GM12891 (cell line): ENCODE results near the gene THBD.
"Not testable (repeated sequence)": the region's sequence is repeated elsewhere in the genome, so short reads cannot be mapped to it uniquely, and the experiment has no call there.

Experiments used
- DNase-seq: peaks from one replicate; pipeline ENCODE4 v3.0.0; 2011; ENCODE audit warnings: low spot score; ENCODE audit not compliant: insufficient read length
- FAIRE-seq: peaks from 2 replicates; lab custom pipeline; 2011; peaks lifted over from hg19 to GRCh38; lab: Jason Lieb, UNC
- PAX5 ChIP-seq: IDR thresholded peaks from 2 replicates; pipeline ENCODE4 v1.6.1; 2011; ENCODE audit warnings: low read length, moderate library complexity, mild to moderate bottlenecking; ENCODE audit not compliant: insufficient read depth, severe bottlenecking
- POLR2A ChIP-seq: IDR thresholded peaks from 2 replicates; pipeline ENCODE4 v1.6.1; 2011; ENCODE audit warnings: low read depth, low read length, control low read depth
- POLR2AphosphoS5 ChIP-seq: IDR thresholded peaks from 2 replicates; pipeline ENCODE4 v1.6.1; 2011; ENCODE audit warnings: low read depth, low read length, control low read depth
- POU2F2 ChIP-seq: IDR thresholded peaks from 2 replicates; pipeline ENCODE4 v1.6.1; 2011; ENCODE audit warnings: low read depth, mild to moderate bottlenecking, control low read depth, low read length, moderate library complexity
- SPI1 ChIP-seq: IDR thresholded peaks from 2 replicates; pipeline ENCODE4 v1.6.1; 2011; ENCODE audit warnings: low read depth, low read length, control low read depth
- TAF1 ChIP-seq: IDR thresholded peaks from 2 replicates; pipeline ENCODE4 v1.6.1; 2011; ENCODE audit warnings: low read depth, low read length, control low read depth

Gene THBD

DNA sequence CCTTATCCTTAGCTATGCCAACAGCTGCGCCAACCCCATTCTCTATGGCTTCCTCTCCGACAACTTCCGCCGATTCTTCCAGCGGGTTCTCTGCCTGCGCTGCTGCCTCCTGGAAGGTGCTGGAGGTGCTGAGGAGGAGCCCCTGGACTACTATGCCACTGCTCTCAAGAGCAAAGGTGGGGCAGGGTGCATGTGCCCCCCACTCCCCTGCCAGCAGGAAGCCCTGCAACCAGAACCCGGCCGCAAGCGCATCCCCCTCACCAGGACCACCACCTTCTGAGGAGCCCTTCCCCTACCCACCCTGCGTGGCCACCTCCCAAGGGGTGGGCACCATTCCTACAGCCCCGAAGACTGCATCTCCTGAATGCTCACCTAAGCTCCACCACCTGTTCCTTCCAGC is 13.1 kb downstream of the THBD start:
- no peak for FAIRE-seq
- DNase-seq, result no peak
- no peak for TF ChIP-seq POU2F2
- no peak for TF ChIP-seq PAX5
- no peak for TF ChIP-seq POLR2A
- TF ChIP-seq POLR2AphosphoS5, result no peak
- TF ChIP-seq SPI1, result no peak
- TF ChIP-seq TAF1, result no peak

DNA sequence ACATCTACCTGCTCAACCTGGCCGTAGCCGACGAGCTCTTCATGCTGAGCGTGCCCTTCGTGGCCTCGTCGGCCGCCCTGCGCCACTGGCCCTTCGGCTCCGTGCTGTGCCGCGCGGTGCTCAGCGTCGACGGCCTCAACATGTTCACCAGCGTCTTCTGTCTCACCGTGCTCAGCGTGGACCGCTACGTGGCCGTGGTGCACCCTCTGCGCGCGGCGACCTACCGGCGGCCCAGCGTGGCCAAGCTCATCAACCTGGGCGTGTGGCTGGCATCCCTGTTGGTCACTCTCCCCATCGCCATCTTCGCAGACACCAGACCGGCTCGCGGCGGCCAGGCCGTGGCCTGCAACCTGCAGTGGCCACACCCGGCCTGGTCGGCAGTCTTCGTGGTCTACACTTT is 13.7 kb downstream of the THBD start:
- FAIRE-seq (no peak), DNase-seq (no peak)
- TF ChIP-seq POLR2A, result no peak
- TF ChIP-seq POU2F2, result no peak
- no peak for TF ChIP-seq POLR2AphosphoS5
- TF ChIP-seq PAX5, result no peak
- no peak for TF ChIP-seq TAF1
- no peak for TF ChIP-seq SPI1

DNA sequence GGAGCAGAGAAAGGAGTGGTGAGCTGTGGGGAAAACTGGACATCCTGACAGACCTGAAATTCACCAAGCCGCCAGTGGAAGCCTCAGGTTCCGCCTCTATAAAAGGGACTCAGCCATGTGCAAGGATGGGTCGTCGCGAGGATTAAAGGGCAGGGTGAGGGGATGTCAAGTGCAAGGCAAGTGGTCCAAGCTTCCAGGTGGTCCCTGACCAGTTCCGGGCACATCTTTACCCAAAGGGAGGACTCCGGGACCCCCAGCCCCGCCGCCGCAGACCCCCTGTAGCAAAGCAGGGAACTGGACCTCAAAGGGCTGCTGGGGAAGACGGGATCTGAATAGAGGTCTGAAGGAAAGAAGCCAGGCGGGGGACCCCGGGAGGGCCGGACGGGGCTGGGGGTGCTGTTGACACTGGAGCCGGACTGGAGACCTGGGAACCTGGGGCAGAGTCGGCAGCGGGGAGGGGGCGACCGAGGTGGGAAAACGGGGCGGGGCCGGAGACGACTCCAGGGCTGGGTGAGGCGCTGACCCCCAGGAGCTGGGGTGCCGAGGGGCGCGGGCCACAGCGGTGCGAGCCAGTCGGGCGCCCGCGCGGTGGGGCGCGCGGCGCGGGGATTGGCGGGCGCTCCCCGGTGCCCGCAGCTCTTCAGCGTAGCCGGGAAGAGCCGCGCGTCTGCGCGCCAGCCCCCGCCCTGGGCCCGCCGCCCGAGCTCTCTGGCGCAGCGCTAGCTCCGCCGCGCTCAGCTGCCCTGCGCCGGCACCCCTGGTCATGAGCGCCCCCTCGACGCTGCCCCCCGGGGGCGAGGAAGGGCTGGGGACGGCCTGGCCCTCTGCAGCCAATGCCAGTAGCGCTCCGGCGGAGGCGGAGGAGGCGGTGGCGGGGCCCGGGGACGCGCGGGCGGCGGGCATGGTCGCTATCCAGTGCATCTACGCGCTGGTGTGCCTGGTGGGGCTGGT is 14.5 kb downstream of the THBD start, which contains the start of gene SSTR4:
SSTR4 (plus strand) TSS at position 592 of the 951 bp plus-strand sequence; CDS start at position 764, 172 bp downstream.
- no peak for FAIRE-seq
- no peak for DNase-seq
- TF ChIP-seq POLR2AphosphoS5 (no peak), POLR2A (no peak), TAF1 (no peak)

GRCh38 chr20:23033918-23034317 is 15.6 kb downstream of the THBD start:
- FAIRE-seq, result no peak
- DNase-seq, result no peak
- TF ChIP-seq POLR2AphosphoS5 (no peak), TAF1 (no peak), POU2F2 (no peak), SPI1 (no peak), PAX5 (no peak), POLR2A (no peak)

DNA sequence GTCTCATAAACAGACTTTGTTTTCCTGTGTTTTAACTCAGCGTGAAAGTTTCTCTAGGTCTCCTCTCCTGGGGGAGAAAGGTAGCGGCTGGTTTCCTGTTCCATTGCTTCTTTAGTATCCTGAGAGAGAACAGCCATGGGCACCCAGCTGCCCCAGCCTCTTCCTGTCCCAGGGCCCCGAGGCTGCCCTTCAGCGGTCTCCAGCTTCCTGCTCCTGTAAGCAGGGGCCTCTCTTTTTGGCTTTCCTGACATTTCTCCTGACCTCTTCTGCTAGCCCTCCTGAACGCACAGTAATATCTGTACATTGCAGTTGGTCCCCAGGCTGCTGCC is 16.8 kb downstream of the THBD start:
- TF ChIP-seq POLR2A (no peak), PAX5 (no peak), POLR2AphosphoS5 (no peak), SPI1 (no peak), POU2F2 (no peak), TAF1 (no peak)
- DNase-seq (no peak), FAIRE-seq (no peak)

DNA sequence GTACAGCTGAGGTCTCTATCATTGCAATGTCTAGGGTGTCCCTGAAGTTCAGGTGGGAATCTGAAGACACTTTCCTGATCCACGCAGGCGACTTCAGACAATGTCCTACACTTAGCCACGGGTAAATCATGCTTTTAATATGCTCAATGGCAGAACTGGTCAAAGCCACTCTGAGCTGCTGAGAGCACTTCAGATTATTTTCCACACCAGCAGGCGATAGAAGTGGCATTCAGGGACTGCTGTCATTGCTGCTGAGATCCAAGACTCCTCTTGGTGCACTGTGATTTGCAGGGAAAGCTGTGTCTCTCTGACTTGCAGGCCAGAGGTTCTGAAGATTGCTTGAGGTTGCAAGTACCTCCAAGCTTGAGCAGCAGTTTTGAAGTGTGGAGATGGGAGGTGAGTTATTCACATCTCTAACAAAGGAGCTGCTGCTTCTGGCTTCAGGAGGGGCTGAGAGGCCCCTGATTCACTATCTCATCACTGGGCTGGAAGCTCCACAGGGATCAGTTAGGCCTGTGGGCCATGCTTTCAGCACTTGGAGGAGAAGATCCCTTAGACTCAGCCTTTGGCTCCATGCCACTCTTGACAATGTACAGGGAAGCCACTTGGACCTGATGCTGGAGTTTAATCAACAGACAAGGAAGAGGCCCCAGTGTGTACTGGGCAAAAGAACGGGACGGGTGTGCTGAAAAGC is 17.3 kb downstream of the THBD start:
- FAIRE-seq (no peak), DNase-seq (no peak)
- TF ChIP-seq POLR2A (no peak), POLR2AphosphoS5 (no peak), SPI1 (no peak), TAF1 (no peak), POU2F2 (no peak), PAX5 (no peak)

- no peak for TF ChIP-seq POLR2A
- no peak for TF ChIP-seq POU2F2
- TF ChIP-seq SPI1, result no peak
- TF ChIP-seq PAX5, result no peak
- TF ChIP-seq TAF1, result no peak
- no peak for TF ChIP-seq POLR2AphosphoS5
- FAIRE-seq (no peak), DNase-seq (no peak)
Observed at GRCh38 chr20:23031346-23031745, 18.1 kb downstream of the THBD start.

GRCh38 chr20:23029324-23029723 is 20.1 kb downstream of the THBD start:
- no peak for DNase-seq
- no peak for TF ChIP-seq SPI1
- no peak for TF ChIP-seq POU2F2
- TF ChIP-seq POLR2AphosphoS5, result no peak
- TF ChIP-seq PAX5, result no peak
- TF ChIP-seq POLR2A, result no peak
- no peak for TF ChIP-seq TAF1
- no peak for FAIRE-seq

DNA sequence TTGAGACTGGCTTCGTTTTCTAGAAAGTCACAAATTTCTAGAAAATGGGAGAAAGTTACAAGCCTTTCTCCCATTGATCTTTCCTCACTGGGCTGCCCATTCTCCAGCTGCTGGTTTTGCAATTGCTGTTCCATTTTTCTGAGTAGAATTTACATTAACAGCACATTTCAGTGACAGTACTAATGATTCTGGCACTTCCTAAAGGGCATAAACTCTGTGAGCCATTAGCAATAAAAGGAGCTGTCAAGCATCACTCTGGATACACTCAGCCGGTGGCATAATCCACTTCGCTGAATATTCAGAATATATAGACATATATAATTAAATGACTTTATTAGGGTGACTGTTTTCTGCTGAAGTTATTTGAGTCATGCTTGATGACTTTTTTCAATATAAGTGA is 21.1 kb downstream of the THBD start:
- no peak for DNase-seq
- no peak for FAIRE-seq
- no peak for TF ChIP-seq POLR2AphosphoS5
- no peak for TF ChIP-seq SPI1
- no peak for TF ChIP-seq POU2F2
- no peak for TF ChIP-seq TAF1
- no peak for TF ChIP-seq POLR2A
- no peak for TF ChIP-seq PAX5

GRCh38 chr20:23027721-23028120 is 21.8 kb downstream of the THBD start:
- FAIRE-seq (no peak), DNase-seq (no peak)
- no peak for TF ChIP-seq POLR2AphosphoS5
- no peak for TF ChIP-seq SPI1
- TF ChIP-seq TAF1, result no peak
- no peak for TF ChIP-seq POLR2A
- TF ChIP-seq PAX5, result no peak
- TF ChIP-seq POU2F2, result no peak

DNA sequence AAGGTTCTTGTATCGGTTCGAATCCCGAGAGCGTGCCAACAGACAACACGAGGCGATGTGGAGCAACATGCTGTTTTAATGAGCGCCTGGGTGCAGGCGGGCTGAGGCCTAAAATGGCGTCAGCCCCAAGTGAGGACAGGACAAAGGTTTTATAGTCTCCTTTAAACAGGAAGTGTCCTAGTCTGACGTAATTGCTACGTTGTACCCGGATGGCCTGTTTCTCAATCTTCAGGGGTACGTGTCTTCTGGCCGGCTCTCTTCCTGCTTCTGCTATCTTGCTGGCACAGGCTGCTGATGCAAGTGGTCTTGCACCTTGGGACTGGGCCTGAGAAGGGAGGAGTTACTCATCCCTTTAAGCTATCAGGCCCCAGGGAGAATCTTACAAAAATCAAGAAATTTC is 24.0 kb downstream of the THBD start:
- FAIRE-seq, result not testable (repeated sequence)

More for the DNA sequence above, 24.0 kb downstream of the THBD start:
- DNase-seq, result not testable (repeated sequence)
